Ovary (tissue), 3 donors: ENCODE data around the gene ANAPC10.
"Not testable (repeated sequence)": the region's sequence is repeated elsewhere in the genome, so short reads cannot be mapped to it uniquely, and the experiment has no call there.

Source experiments
- CTCF ChIP-seq, 3 donors: fragments of 450-650 bp in 2 of 3; fragments of 200-600 bp in 1 of 3; IDR thresholded peaks; one replicate each; pipeline versions ENCODE4 v1.5.1 to v1.8.0; 2016 to 2022; ENCODE audit warnings: antibody characterized with exemption in 3 of 3, mild to moderate bottlenecking in 1 of 3
- POLR2A ChIP-seq: fragments of 450-650 bp; IDR thresholded peaks from one replicate; pipeline ENCODE4 v1.6.1; 2017; ENCODE audit warnings: antibody characterized with exemption, mild to moderate bottlenecking, moderate library complexity
- donor health status: DM: no; HTN: no; CAD: no.

- TF ChIP-seq CTCF (IDR thresholded peaks at IDR 0.05); POLR2A: not testable (repeated sequence)
These were observed 87.7 kb downstream of the ANAPC10 start for GRCh38 chr4:145010315-145010714.
